ENCODE data around the gene PSD2. TPM values are rescaled to one million over a fixed set of nuclear protein-coding genes. Genes with fewer than 3 reads are reported as not detected.

Gene PSD2
- total RNA-seq, 1 experiment from 2014 or later, result 0.22 TPM

DNA sequence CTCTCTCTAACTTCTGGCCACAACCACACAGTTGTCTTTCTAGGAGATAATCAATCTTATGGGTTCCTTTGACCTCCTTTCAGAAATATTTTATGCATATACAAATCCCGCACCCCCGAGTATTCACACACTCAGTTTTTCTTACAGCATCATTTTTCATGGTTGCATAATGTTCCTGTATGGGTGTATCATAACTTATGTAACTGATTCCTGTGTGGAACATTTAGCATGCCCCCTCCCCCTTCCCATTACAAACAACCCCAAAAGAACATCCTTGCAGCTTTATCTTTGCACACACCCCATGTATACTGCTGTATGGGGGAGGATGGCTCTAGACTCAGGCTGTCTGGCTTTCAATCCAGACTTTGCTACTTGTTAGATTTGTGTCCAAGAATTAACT, 93.8 kb downstream of the PSD2 start:
- H2BK12ac ChIP-seq (ENCODE audit: insufficient read length, low read depth, low read length), result no peak overlapping the region
- no peak overlapping the region for H2BK120ac ChIP-seq (ENCODE audit: low read depth, low read length, poor library complexity, severe bottlenecking)
- no peak overlapping the region for H3T11ph ChIP-seq (ENCODE audit: low read length)
- no peaks in the 10 kb centered on the region for H3K4me1 Mint-ChIP-seq
- H3K9me3 Mint-ChIP-seq, result no peaks in the 10 kb centered on the region
- H2AK5ac ChIP-seq (ENCODE audit: insufficient read length, low read length), result no peak overlapping the region
- no peak overlapping the region for H2AFZ ChIP-seq (ENCODE audit: low read length)
- peaks cover 60% of the 10 kb centered on the region for H3K27me3 Mint-ChIP-seq (ENCODE audit: low read depth)
- no peak overlapping the region for H3K14ac ChIP-seq (ENCODE audit: insufficient read depth, low read length)
- no peak for DNase-seq
- H3K4me3 Mint-ChIP-seq, result no peak overlapping the region
- no peak overlapping the region for H3K4ac ChIP-seq (ENCODE audit: low read depth, low read length)
- H3K23me2 ChIP-seq (ENCODE audit: insufficient read length, low read depth, low read length, poor library complexity, severe bottlenecking), result no peaks in the 10 kb centered on the region
- H3K27me3 ChIP-seq (ENCODE audit: insufficient read depth, low read length), result no peaks in the 10 kb centered on the region
- no peak overlapping the region for H3K9ac ChIP-seq (ENCODE audit: extremely low read depth, insufficient read length, low read length)
- no peak overlapping the region for H2BK15ac ChIP-seq (ENCODE audit: low read depth, low read length)
- H4K8ac ChIP-seq (replicated peaks; ENCODE audit: insufficient read length, low read depth, low read length), result no peak overlapping the region
- H3K9me3 ChIP-seq (ENCODE audit: control insufficient read depth, low read depth, low read length), result no peaks in the 10 kb centered on the region
- H4K20me1 ChIP-seq (ENCODE audit: control insufficient read depth, insufficient read depth, insufficient read length), result peaks cover 3% of the 10 kb centered on the region
- no peaks in the 10 kb centered on the region for H3K4me1 ChIP-seq (ENCODE audit: insufficient read depth, low read length)
- no peaks in the 10 kb centered on the region for H3K79me1 ChIP-seq (ENCODE audit: insufficient read depth, low read depth, low read length, poor library complexity, severe bottlenecking)
- no peaks in the 10 kb centered on the region for H3K36me3 Mint-ChIP-seq (ENCODE audit: insufficient read depth in 1 of 3, low read depth in 3 of 3)
- H3K18ac ChIP-seq (ENCODE audit: insufficient read length, low read depth, low read length), result no peak overlapping the region
- no peak overlapping the region for H2BK5ac ChIP-seq (ENCODE audit: insufficient read length, low read length)
- H3K23ac ChIP-seq (ENCODE audit: insufficient read length, low read depth, low read length), result no peak overlapping the region
- H4K5ac ChIP-seq (ENCODE audit: insufficient read length, low read depth, low read length), result no peak overlapping the region
- no peak overlapping the region for H3K56ac ChIP-seq (ENCODE audit: insufficient read length, low read depth, low read length)
- WGBS (ENCODE audit: extremely low coverage, insufficient read length, low lambda C conversion rate), result no CpG with 5 or more reads among the region's 2 CpGs
- H3K4me2 ChIP-seq (ENCODE audit: insufficient read depth, insufficient read length, low read length), result no peak overlapping the region
- H2BK20ac ChIP-seq (ENCODE audit: low read depth, low read length, poor library complexity, severe bottlenecking), result no peak overlapping the region
- no peak overlapping the region for H3K27ac ChIP-seq (ENCODE audit: insufficient read length, low read depth, low read length)
- H3K27ac Mint-ChIP-seq, result no peak overlapping the region
- no peak overlapping the region for H4K91ac ChIP-seq (ENCODE audit: insufficient read length, low read depth, low read length)
- TF ChIP-seq, protein P1, sequence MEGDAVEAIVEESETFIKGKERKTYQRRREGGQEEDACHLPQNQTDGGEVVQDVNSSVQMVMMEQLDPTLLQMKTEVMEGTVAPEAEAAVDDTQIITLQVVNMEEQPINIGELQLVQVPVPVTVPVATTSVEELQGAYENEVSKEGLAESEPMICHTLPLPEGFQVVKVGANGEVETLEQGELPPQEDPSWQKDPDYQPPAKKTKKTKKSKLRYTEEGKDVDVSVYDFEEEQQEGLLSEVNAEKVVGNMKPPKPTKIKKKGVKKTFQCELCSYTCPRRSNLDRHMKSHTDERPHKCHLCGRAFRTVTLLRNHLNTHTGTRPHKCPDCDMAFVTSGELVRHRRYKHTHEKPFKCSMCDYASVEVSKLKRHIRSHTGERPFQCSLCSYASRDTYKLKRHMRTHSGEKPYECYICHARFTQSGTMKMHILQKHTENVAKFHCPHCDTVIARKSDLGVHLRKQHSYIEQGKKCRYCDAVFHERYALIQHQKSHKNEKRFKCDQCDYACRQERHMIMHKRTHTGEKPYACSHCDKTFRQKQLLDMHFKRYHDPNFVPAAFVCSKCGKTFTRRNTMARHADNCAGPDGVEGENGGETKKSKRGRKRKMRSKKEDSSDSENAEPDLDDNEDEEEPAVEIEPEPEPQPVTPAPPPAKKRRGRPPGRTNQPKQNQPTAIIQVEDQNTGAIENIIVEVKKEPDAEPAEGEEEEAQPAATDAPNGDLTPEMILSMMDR (conservative IDR thresholded peaks at IDR 0.05), result no peak
- H3K79me2 ChIP-seq (ENCODE audit: insufficient read depth, low read length), result no peaks in the 10 kb centered on the region

Measured in H9 (cell line).